Pons (tissue), 1 donor: ENCODE data around the gene GNB2.
"Not testable (repeated sequence)": the region's sequence is repeated elsewhere in the genome, so short reads cannot be mapped to it uniquely, and the experiment has no call there.

Source experiments
- DNase-seq: peaks from one replicate; pipeline ENCODE4 v3.0.0-alpha.2; 2016; ENCODE audit warnings: low spot score

Gene GNB2

DNA sequence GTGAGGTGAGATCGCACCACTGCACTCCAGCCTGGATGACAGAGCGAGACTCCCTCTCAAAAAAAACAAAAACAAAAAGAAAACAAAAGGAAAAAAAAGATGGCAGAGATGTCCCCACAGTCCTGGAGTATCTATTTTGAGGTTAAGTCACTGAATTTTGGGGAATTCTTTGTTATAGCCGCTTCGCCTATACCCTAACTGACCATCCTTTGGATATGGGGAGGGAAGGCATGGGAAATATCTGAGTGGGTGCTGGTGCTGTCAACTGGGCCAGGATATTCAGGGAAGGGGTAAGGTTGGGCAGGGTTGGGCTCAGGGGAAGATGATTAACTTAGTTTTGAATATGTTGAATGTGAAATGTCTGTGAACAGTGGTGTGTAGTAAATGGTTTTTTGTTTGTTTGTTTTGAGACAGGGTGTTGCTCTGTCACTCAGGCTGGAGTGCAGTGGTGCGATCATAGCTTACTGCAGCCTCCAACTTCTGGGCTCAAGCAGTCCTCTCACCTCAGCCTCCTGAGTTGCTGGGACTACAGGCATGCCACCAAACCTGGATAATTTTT, 8.3 kb upstream of the GNB2 start:
- DNase-seq: no peak

DNA sequence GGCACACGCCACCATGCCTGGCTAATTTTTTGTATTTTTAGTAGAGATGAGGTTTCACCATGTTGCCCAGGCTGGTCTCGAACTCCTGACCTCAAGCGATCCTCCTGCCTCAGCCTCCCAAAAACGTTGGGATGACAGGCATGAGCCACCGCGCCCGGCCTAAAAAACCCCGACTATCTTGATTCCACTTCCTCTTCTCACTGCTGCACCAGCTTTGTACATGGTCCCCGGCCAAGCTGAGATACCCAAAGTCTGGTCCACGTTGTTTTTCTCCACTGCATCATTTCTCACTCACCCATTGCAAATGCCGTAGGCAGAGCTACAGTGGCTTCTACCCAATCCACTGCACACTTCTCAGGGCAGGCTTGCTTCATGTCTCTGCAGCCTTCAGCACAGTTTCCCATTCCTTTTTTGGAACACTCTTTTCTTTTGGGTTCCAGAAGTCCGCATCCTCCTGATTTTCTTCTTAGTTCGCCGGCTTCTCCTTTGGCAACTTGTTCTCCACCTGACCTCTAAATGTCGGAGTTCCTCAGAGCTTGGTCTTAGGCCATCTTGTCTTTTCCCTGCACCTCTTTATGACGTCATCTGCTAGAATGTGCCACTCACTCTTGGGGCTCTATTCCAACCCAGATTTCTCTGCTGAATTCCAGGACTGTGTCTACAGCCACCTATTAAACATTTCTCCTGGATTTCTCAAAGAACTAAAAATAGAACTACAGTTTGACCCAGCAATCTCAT, 6.0 kb upstream of the GNB2 start:
- DNase-seq: no peak

DNA sequence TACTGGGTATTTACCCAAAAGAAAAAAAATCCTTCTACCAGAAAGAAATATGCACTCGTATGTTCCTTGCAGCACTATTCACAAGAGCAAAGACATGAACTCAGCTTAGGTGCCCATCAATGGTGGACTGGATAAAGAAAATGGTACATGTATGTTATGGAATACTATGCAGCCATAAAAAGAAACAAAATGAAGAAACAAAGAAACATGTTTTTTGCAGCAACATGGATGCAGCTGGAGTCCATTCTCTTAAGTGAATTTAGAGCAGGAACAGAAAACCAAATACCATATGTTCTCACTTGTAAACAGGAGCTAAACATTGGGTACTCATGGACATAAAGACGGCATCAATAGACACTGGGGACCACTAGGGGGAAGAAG, 5.5 kb upstream of the GNB2 start:
- no peak for DNase-seq

DNA sequence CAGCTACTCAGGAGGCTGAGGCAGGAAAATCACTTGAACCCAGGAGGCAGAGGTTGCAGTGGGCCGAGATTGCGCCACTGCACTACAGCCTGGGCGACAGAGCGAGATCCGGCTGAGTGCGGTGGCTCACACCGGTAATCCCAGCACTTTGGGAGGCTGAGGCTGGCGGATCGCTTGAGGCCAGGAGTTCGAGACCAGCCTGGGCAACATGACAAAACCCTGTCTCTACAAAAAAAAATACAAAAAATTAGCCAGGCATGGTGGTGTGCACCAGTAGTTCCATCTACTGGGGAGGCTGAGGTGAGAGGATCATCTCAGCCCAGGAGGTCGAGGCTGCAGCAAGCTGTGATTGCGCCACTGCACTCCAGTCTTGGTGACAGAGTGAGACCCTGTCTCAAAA, 4.4 kb upstream of the GNB2 start:
- DNase-seq: not testable (repeated sequence)

DNA sequence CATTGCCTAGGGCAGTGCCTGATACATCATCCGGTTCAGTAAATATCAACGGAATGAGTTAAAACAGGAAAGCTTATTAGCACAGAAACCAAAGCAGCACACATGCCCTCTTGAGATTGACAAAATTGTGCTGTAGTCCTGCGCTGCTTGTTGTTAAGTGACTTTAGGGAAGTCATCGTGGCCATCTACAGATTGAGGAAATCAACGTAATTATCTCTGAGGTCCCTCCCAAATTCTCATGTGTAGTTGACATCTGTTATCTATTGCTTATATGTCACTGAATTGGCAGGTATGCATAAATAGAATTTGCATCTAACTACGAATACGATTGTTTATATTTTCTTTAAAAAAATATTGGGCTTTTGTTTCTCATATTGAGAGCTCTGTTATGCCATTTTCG, 3.5 kb upstream of the GNB2 start:
- DNase-seq: no peak

DNA sequence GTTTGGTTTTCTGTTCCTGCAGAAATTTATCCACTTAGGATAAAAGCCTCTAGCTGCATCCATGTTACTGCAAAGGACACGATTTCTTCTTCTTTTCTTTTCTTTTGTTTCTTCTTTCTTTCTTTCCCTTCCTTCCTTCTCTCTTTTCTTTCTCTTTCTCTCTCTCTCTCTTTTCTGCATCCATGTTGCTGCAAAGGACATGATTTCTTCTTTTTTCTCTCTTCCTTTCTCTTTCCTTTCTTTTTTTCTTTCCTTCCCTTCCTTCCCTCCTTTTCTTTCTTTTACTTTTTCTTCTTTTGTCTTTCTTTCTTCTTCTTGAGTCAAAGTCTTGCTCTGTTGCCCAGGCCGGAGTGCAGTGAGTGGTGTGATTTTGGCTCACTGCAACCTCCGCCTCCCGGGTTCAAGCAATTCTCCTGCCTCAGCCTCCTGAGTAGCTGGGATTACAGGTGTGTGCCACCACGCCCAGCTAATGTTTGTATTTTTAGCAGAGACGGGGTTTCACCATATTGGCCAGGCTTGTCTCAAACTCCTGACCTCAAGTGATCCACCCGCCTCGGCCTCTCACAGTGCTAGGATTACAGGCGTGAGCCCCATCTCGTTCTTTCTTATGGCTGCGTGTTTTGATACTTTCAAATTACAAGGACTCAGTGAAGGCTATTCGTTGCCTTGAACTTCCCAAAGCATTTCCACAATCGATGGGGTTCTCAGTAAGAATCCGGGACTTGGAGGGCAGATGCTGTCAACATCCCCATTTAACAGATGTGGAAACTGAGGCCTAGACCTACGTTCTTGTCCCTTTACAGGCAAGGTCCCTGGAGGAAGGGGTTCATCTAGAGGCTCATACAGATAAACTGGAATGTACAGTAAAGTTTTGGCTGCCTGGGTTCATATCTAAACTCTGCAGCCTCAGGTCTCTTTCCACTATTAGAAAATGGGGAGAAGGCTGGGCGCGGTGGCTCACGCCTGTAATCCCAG, 1.9 kb upstream of the GNB2 start:
- no peak for DNase-seq

DNA sequence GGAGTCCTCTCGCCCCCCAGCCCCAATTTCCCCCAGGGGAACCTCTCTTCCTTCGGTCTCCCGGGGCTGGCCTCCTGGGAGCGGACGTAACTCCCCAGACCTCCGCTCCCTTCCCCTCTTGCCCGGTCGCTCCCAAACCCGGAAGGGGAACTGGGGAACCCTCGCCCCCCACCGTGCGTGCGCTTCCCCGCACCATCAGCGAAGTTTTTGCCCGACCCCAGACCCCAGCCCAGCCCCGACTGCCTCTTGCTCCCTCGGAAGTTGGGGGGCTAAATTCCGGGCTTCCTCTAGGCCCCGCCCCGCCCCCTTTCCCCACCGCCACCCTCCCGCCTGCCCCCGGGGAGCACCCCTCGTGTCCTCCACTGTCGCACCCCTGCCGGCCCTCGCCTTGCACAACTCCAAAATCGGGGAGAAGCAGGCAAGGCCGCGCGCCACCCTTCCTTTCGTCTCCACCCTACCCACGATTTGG, 436 bp downstream of the GNB2 start:
- no peak for DNase-seq

DNA sequence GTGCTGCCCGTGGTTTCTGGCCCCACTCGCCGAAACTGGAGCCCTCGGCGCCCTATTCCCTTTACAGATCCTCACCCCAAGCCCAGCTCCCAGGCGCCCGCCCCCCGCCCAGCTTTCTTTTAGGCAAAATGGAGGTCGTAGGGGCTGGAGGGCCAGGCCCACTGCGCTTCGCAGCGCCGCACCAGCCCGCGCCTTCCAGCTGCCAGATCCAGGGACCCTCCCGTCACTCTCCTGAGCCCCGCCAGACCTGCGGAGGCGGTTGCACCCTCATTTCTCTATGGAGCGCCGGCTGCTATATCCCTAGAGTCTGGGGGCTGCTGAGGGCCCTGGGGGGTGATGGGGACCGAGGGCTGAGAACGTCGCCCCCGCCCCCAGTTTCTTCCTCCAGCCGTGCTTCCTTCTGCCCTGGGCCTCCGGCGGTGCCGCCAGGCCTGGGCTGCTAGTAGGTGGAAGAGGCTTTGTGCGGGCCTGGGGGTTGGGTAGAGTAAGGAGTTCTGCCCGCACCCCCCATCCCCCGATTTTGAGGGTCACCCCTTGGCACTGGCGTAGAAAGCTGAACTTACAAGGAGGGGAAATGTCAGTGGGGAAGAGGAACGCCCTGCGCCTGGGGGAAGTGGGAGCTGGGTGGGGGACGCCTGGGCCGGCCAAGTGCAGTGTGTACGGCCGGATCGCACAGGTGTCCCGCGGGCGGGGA, 1.0 kb downstream of the GNB2 start:
- DNase-seq: no peak

DNA sequence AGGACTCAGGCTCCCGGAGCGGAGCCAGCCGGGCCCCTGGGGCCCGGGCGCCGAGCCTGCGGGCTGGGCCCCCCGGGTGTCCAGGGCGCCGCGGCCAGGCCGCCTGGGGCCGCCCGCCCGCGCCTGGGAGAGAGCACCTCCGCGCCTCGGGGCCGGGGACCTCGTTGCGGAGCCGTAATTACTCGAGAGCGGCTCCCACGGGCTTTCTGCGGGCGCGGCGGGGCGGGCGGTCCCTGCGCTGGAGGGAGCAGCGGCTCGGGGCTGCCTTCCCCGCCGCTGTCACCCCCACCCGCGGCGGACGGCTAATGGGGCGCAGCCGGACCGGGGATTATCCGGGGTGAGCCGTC, 1.5 kb downstream of the GNB2 start:
- DNase-seq: no peak

DNA sequence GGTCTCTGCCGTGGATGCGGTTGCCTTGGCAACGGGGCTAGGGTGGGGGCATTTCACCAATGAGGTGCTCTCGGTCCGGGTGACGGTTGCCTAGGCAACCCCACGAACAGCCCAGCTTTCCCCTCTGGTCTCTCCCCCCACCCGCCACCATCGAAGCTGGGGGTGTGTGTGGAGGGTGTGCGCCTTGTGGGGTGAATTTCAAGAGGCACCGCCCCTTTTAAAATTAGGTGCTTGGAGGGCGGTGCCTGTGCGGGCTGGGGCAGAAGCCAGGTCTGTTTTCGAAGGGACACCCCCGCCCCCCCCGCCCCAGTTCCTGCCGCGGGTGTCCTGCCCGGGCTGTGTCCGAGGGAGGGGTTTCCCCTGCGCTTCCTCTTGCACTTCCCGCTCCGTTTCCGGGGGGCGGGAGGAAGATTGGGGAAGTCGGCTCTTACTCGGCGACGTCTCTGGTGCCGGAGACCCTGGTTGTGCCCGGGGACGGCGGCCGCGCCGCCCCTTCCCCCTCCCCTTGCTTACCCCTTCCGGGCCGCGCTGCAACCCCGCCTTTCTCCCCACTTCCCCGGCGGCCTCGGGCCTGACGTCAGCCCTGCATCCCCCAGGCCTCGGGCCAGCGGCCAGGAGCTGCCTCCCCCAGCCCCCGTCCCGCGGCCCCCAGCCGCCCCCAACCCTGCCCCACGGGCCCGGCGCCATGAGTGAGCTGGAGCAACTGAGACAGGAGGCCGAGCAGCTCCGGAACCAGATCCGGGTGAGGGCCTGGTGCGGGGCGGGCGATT, 2.2 kb downstream of the GNB2 start:
- peak; percentile 61 for DNase-seq

DNA sequence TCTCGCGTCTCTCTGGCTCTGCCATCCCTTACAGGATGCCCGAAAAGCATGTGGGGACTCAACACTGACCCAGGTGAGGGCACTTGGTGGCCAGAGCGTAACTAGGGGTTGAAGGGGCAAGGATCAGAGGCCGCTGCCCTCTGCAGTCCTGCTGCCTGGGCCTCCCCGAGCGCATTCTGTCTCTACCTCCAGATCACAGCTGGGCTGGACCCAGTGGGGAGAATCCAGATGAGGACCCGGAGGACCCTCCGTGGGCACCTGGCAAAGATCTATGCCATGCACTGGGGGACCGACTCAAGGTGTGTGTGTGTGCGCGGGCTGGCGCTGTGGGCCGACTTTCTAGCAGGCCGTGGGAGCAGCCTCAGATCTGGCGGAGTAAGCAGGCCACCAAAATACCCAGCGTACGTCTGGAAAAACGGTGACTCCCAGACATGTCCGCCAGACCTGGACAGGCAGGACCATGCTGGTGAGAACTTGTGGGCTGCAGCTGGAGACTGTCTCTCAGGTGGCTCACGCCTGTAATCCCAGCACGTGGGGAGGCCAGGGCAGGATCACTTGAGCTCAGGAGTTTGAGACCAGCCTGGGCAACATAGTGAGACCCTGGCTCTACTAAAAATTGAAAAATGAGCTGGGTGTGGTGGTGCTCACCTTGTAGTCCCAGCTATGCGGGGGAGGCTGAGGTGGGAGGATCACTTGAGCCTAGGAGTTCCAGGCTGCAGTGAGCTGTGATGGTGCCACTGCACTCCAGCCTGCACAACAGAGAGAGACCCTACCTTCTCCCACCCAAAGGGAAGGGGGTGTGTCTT, 3.2 kb downstream of the GNB2 start:
- DNase-seq: no peak

DNA sequence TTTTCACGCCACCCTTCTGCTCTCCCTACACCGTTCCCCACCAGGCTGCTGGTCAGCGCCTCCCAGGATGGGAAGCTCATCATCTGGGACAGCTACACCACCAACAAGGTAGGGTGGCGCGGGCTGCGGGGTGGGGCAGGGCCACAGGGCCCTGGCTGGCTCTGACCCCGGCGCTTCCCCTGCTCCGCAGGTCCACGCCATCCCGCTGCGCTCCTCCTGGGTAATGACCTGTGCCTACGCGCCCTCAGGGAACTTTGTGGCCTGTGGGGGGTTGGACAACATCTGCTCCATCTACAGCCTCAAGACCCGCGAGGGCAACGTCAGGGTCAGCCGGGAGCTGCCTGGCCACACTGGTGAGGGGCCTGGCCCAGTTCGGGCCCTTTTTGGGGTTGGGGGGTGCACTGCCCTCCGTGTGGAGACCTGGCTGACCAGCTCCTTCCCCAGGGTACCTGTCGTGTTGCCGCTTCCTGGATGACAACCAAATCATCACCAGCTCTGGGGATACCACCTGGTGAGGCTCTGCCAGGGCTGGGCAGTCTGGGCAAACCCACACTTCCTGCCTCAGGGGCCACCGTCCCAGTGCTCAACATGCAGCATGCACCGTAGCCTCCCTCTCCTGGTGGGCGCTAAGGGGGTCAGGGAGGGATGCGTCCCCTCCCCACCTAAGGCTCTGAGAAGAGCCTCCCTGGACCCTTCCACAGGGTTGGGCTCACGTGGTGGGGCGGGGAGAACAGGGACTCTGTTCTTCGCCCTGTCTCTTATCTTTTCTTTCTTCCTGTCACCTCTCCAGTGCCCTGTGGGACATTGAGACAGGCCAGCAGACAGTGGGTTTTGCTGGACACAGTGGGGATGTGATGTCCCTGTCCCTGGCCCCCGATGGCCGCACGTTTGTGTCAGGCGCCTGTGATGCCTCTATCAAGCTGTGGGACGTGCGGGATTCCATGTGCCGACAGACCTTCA, 4.0 kb downstream of the GNB2 start:
- no peak for DNase-seq

DNA sequence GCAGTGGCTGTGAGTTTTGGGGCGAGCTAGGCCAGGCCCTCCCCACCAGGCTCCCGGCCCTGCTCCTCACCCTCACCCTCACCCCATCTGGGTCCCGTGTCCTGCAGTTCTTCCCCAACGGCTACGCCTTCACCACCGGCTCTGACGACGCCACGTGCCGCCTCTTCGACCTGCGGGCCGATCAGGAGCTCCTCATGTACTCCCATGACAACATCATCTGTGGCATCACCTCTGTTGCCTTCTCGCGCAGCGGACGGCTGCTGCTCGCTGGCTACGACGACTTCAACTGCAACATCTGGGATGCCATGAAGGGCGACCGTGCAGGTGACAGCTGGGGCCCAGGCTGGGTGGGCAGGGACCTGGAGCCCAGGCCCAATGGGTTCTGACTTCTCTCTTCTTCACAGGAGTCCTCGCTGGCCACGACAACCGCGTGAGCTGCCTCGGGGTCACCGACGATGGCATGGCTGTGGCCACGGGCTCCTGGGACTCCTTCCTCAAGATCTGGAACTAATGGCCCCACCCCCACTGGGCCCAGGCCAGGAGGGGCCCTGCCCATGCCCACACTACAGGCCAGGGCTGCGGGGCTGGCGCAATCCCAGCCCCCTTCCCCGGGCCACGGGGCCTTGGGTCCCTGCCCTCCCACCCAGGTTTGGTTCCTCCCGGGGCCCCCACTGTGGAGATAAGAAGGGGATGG, 4.9 kb downstream of the GNB2 start:
- no peak for DNase-seq

DNA sequence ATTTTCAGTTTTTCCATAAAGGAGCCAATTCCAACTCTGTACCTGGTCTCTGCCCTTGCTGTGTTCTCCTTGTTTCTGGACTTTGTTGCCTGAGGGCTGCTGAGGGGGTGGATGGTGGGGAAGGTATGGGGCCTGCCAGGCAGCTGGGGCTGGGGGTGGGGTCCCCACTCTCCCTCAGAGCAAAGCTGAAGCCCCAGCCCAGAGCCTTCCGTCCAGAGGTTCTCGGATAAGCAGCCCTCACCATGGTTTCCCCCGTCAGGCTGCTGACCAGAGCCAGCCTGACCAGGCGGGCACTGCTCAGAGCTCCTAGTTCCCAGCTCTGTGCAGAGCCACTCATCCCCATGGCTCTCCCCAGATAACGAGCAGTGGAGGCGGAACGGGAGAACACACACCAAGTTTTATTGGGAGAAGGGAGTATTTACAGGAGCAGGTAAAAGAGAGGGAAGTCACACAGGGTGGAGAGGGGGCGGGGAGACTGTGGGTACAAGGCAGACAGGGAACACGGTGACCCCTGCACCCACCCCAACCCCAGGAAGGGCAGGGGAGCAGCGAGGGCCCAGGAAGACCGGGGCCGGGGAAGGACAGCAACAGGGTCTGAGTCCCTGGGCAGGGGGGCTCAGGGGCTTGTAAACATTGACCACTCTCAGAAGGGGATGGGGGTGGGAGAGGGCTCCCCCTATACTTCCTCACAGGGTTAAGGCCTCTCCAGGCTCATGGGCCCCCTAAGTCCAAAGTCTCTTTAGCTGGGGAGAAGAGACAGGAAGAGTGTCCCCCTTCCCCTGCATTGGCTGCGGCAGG, 5.8 kb downstream of the GNB2 start:
- no peak for DNase-seq

DNA sequence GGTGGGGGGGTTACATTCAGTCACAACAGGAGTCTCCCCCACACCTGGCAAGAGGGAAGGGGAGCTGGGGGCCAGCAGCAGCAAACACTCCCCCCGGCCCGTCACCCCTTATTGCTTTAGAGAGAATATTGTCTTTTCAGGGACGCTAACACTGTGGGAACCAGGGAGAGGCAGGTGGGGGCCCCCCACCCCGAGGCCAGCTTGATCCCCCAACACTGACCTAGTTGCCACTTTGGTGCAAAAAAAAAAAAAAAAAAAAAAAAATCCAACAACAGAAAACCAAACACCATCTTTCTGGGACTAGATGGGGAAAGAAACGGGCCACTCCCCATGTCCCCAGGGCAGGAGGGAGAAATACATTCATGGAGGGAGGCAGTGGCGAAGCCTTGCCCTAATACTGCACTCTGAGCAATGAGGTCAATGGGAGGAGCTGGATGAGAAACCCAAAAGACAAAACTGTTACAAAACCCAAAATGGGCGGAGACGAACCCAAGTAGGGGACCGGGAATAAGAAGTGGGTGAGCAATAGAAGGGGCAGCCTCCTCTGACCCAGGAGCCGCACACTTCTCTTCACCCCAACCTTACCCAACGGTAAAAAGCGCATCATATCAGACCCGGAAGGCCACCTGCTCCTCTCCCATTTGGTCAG, 6.5 kb downstream of the GNB2 start:
- no peak for DNase-seq

DNA sequence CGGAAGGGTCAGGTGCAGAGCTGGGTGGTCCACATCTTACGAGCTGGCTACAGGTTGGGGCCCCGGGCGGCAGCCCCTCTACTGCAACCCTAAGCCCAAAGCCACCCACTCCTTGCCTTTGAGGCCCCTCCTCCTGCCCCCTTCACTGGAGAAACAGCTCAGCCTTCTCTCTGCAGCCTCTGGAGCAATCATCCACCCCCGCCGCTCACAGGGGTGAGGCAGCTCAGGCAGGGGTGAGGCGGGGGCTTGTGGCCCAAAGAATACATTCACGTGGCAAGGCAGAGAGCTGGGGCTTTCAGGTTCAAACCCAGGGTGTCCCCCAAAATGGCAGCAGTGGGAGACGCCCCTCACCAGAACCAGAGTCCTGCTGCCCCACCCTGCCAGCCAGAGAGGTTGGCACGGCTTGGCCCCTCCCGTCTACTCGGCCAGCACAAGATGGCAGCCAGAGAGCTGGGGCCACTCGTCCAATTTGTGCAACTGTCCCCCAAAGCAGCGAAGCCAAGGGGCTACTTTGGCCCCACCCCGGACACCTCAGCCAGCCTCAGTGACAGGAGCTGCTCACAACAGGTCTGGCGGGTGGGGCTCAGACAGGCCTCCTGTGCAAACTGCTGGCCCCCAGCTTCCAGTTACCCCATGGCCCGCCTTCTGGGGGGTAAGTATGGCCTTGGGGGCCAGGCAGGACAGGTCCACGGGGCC, 7.2 kb downstream of the GNB2 start:
- DNase-seq: no peak
